HG02884 (cell line): ENCODE results near the gene RFESD.
"Not testable (repeated sequence)": the region's sequence is repeated elsewhere in the genome, so short reads cannot be mapped to it uniquely, and the experiment has no call there.

Source experiments
- ATAC-seq: cut with Tn5 transposase; IDR thresholded peaks from one replicate; pipeline ENCODE4 v1.9.1; 2021; ENCODE audit warnings: mild to moderate bottlenecking, moderate library complexity; ENCODE audit not compliant: unreplicated experiment

Gene RFESD

GRCh38 chr5:95627971-95628810 lies 18.4 kb upstream of the RFESD start:
- ATAC-seq, result no peak

- ATAC-seq, result no peak
Measured at GRCh38 chr5:95628933-95629332, 17.6 kb upstream of the RFESD start.

GRCh38 chr5:95630394-95630917 lies 16.1 kb upstream of the RFESD start:
- ATAC-seq, result no peak

- peak; percentile 10 for ATAC-seq
Measured at GRCh38 chr5:95631255-95631958, 15.2 kb upstream of the RFESD start.

- ATAC-seq, result peak; percentile 86
Measured at GRCh38 chr5:95631991-95632675, 14.4 kb upstream of the RFESD start.

GRCh38 chr5:95632942-95633341 lies 13.6 kb upstream of the RFESD start:
- ATAC-seq, result not testable (repeated sequence)

GRCh38 chr5:95633671-95634070 lies 12.9 kb upstream of the RFESD start:
- ATAC-seq, result no peak

GRCh38 chr5:95634081-95634480 lies 12.5 kb upstream of the RFESD start:
- ATAC-seq, result no peak

- ATAC-seq, result no peak
Measured at GRCh38 chr5:95638632-95639031, 7.9 kb upstream of the RFESD start.

GRCh38 chr5:95641741-95642220 lies 4.8 kb upstream of the RFESD start:
- no peak for ATAC-seq

GRCh38 chr5:95643152-95643551 lies 3.4 kb upstream of the RFESD start:
- ATAC-seq, result no peak

- peak; percentile 41 for ATAC-seq
Measured at GRCh38 chr5:95644351-95645042, 2.1 kb upstream of the RFESD start.

- not testable (repeated sequence) for ATAC-seq
Measured at GRCh38 chr5:95646226-95646568, 380 bp upstream of the RFESD start.

- ATAC-seq, result no peak
Measured at GRCh38 chr5:95647886-95648860, 1.6 kb downstream of the RFESD start.

- ATAC-seq, result no peak
Measured at GRCh38 chr5:95649274-95649673, 2.7 kb downstream of the RFESD start.

- no peak for ATAC-seq
Measured at GRCh38 chr5:95649842-95650620, 3.5 kb downstream of the RFESD start.

GRCh38 chr5:95652849-95653248 lies 6.3 kb downstream of the RFESD start:
- ATAC-seq, result no peak

- no peak for ATAC-seq
Measured at GRCh38 chr5:95654196-95654595, 7.6 kb downstream of the RFESD start.

- ATAC-seq, result no peak
Measured at GRCh38 chr5:95655575-95655974, 9.0 kb downstream of the RFESD start.
